LNCaP clone FGC (cell line): ENCODE measurements around the gene ZNF219.

Experiments used
- DNase-seq: peaks from one replicate; pipeline ENCODE4 v3.0.0-alpha.2; 2011; ENCODE audit warnings: low read depth
- H3K4me3 ChIP-seq: 2 replicates; pipeline ENCODE4 v1.5.1; 2011; ENCODE audit warnings: mild to moderate bottlenecking, low read depth, low read length, control low read depth
- TF ChIP-seq, protein P1 (sequence below): IDR thresholded peaks from 2 replicates; pipeline ENCODE4 v1.5.1; 2012; ENCODE audit warnings: mild to moderate bottlenecking; ENCODE audit not compliant: control insufficient read depth, insufficient read depth; ENCODE audit errors: extremely low read depth

Gene ZNF219

DNA sequence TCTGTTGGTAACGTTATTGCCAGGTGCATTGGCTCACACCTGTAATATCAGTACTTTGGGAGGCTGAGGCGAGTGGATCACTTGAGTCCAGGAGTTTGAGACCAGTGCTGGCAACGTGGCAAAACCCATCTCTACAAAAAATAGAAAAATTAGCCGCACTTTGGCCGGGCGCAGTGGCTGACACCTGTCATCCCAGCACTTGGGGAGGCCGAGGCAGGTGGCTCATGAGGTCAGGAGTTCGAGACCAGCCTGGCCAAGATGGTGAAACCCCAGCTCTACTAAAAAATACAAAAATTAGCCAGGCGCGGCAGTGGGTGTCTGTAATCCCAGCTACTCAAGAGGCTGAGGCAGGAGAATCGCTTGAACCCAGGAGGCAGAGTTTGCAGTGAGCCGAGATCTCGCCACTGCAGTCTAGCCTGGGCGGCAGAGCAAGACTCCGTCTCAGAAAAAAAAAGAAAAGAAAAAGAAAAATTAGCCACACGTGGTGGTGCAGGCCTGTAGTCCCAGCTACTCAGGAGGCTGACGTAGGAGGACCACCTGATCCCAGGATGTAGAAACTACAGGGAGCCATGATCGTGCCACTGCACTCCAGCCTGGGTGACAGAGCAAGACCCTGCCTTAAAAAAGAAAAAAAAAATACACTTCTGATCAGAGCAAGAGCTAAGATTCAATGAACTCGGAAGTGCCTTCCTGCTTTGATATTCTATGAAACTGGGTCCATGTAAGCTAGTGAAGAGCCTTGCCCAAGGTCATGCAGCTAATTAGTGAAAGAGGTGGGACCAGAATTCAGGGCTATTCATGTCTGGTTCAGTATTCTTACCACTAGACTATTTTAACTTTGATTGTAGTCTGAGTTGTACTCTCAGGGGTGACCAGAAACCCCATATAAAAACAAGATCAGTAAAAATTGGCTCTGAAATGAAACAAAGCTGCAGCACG is 45.0 kb downstream of the ZNF219 start:
- TF ChIP-seq, protein P1, sequence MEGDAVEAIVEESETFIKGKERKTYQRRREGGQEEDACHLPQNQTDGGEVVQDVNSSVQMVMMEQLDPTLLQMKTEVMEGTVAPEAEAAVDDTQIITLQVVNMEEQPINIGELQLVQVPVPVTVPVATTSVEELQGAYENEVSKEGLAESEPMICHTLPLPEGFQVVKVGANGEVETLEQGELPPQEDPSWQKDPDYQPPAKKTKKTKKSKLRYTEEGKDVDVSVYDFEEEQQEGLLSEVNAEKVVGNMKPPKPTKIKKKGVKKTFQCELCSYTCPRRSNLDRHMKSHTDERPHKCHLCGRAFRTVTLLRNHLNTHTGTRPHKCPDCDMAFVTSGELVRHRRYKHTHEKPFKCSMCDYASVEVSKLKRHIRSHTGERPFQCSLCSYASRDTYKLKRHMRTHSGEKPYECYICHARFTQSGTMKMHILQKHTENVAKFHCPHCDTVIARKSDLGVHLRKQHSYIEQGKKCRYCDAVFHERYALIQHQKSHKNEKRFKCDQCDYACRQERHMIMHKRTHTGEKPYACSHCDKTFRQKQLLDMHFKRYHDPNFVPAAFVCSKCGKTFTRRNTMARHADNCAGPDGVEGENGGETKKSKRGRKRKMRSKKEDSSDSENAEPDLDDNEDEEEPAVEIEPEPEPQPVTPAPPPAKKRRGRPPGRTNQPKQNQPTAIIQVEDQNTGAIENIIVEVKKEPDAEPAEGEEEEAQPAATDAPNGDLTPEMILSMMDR, result no peak
- no peak overlapping the region for H3K4me3 ChIP-seq
- no peak for DNase-seq

DNA sequence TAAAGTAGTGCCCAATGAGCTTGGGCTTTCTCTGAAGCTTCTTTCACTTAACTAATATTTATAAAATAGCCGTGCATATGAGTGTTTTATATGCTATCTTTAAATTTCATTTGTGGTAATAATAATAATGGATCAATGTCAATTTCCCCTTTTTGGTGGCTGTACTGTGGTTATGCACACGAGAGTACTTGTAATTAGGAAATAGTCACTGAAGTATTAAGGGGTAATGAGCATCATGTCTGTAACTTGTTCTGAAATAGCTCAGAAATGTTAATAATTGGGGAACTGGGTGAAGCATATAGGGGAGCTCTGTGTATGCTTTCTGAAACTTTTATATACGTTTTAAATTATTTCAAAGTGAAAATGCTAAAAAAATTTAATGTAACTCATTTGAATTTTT is 47.9 kb downstream of the ZNF219 start:
- H3K4me3 ChIP-seq, result no peak overlapping the region
- TF ChIP-seq, protein P1, result no peak
- DNase-seq, result no peak

DNA sequence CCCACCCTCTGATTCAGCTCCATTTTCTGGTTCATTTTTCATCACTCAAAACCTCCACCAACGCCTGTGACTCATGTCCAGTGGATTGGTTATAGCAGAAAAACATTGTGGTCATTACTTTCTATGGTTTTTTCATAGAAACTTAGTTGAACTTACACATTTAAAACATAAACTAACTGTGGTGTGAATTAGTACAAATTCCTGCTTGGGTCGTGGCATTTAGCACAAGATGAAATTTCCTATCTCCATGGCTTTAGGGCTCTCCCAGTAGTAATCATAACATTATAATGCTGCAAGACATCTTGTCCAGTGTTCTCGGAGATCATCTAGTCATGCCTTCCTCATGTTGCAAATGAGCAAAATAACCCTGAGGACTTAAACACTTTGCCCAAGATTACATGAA is 49.2 kb downstream of the ZNF219 start:
- TF ChIP-seq, protein P1, result no peak
- H3K4me3 ChIP-seq, result no peak overlapping the region
- no peak for DNase-seq

DNA sequence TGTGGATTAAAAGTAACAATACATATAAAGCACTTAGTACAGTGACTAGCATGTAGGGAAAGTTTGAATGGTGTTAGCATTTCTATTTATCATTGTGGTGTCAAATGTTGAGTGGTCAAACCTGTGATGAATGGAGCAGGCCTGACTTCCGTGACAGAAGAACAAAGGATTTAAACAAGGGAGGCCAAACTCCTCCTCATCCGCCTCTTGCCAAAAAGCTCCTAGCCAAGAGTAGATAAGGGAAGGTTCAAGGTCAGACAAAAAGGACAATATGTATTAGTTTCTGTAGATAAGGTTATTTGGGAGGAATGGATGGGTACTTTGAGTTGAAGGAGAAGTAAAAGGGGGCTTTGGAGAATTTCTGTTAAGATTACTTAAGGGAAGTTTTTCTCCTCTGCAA is 49.8 kb downstream of the ZNF219 start:
- TF ChIP-seq, protein P1, result no peak
- DNase-seq, result no peak
- H3K4me3 ChIP-seq, result no peak overlapping the region

DNA sequence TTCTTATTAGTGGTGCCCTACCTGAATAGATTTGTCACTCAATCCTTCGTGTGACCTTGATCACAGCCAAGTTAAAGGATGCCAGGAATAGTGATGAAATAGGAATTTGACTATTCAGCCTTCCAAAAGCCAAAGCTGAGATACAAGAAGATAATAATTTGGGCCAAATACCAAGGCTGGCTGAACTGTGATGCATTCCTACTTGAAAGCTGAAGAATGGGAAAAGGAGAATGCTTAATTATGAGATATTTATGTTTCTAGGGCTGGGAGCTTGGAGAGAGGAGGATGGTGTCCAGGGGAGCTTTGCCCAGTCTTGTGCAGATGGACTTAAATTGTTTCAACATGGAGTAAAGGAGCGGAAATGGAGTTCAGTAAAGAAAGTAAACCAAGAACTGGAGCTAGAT is 51.1 kb downstream of the ZNF219 start:
- no peak overlapping the region for H3K4me3 ChIP-seq
- TF ChIP-seq, protein P1, result no peak
- no peak for DNase-seq

DNA sequence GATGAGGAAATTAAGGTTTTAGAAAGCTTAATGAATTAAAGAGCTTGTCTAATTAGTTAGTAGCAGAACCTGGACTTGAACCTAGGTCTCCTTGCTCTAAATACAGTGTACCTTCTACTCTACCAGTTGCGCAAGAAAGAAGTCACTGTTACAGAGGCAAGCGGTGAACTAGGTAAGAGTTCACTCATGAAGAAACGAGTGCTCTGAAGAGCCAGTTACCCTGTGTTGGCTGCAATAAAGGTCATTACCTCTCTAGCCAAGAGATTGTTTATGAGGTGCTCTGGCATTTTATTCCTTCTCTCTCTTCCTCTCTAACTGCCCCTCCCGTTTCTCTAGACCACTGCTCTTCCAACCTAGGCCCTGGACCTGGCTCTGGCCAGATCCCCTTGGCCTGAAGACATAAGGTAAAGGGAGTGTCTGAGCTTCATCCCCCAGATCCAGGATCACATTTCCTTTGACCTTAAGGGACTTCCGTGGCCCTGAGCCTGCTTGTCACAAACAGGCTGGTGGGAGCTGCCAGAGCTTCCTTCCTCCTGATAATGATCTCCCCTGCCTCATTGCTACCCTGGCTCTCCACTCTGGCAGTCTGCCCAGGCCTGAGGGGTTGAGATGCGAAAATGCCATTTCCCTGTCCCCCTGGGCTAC is 54.4 kb downstream of the ZNF219 start:
- TF ChIP-seq, protein P1, result no peak
- no peak overlapping the region for H3K4me3 ChIP-seq
- no peak for DNase-seq
